HG03039 (cell line): ENCODE data around the gene TMEM72.

ENCODE experiments used
- ATAC-seq: cut with Tn5 transposase; IDR thresholded peaks from one replicate; pipeline ENCODE4 v1.9.1; 2021; ENCODE audit warnings: mild to moderate bottlenecking, moderate library complexity; ENCODE audit not compliant: unreplicated experiment

TMEM72 gene

GRCh38 chr10:44932517-44933450 lies 21.6 kb downstream of the TMEM72 start:
- ATAC-seq, result peak; percentile 91

- no peak for ATAC-seq
Measured at GRCh38 chr10:44933451-44934321, 22.5 kb downstream of the TMEM72 start.

- no peak for ATAC-seq
Measured at GRCh38 chr10:44934416-44935200, 23.5 kb downstream of the TMEM72 start.

GRCh38 chr10:44935201-44935965 lies 24.2 kb downstream of the TMEM72 start:
- ATAC-seq, result no peak

- ATAC-seq, result no peak
Measured at GRCh38 chr10:44935966-44936295, 24.8 kb downstream of the TMEM72 start.

GRCh38 chr10:44936314-44936975 lies 25.3 kb downstream of the TMEM72 start:
- no peak for ATAC-seq

- no peak for ATAC-seq
Measured at GRCh38 chr10:44937196-44938005, 26.3 kb downstream of the TMEM72 start.

- ATAC-seq, result no peak
Measured at GRCh38 chr10:44938956-44939355, 27.8 kb downstream of the TMEM72 start.

GRCh38 chr10:44939691-44940401 lies 28.7 kb downstream of the TMEM72 start:
- no peak for ATAC-seq

GRCh38 chr10:44944354-44944753 lies 33.2 kb downstream of the TMEM72 start:
- ATAC-seq, result no peak

GRCh38 chr10:44946205-44946604 lies 35.1 kb downstream of the TMEM72 start:
- peak; percentile 47 for ATAC-seq

GRCh38 chr10:44947371-44948152 lies 36.4 kb downstream of the TMEM72 start:
- ATAC-seq, result peak; percentile 47

GRCh38 chr10:44948642-44949041 lies 37.5 kb downstream of the TMEM72 start:
- ATAC-seq, result no peak

- no peak for ATAC-seq
Measured at GRCh38 chr10:44949127-44949802, 38.1 kb downstream of the TMEM72 start.

- no peak for ATAC-seq
Measured at GRCh38 chr10:44949915-44950314, 38.8 kb downstream of the TMEM72 start.

- no peak for ATAC-seq
Measured at GRCh38 chr10:44950326-44951225, 39.4 kb downstream of the TMEM72 start.
